ENCODE data around the gene MRPL33.

The MRPL33 gene

DNA sequence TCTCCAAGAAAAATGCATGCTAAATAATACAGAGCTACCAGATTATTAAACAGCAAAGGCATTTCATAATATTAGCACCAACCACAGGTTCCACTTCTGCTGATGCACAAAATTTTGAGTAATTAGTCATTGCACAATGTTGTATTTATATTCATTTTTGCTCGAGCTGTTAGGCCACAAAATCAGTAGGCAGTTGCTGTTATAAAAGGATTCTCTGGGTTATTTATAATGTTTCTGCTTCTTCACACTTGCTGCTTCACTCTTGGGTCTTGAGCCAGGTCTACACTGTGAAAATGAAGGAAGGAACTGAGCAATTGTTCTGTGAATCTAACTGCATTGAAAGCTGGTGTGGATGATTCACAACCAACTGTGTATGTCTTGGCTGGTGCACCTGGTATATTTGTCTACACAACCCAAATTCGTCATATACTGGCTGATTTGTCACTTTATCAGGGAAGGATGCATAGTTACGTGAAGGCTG is 38.3 kb downstream of the MRPL33 start:
- DNase-seq (ENCODE audit: low spot score) = peak; percentile 63

DNA sequence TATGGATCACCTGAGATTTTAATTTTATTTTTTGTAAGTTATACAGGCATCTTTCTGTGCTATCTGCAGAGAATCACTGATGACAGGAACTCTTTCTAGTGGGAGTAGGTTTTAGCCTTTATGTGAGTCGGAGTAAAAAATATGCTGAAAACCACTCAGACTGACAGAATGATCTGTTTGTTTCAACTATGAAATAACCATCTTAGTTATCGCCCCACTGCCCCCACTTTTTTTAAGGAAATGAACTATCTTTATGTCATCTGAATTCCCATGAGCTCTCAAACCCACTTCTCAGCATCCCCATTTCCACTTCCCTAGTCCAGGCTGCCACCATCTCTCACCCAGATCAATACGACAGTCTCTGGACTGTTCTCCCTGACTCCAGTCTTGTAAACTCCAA is 38.9 kb downstream of the MRPL33 start:
- DNase-seq (ENCODE audit: low spot score) = no peak

DNA sequence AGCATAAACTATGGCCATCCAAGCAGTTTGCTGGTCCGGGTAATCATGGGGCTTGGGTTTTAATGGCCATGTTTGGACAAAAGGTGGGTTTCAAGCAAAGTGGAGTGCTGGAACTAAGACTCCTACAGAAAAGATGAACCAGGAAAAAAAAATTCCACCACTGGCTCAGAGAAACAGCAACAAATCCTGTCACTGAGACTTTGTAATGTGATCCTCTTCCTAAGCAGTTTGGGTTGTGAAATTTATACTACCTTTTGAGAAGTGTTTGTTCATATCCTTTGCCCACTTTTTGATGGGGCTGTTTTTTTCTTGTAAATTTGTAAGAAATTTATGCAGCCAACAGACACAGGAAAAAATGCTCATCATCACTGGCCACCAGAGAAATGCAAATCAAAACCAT is 40.2 kb downstream of the MRPL33 start:
- DNase-seq (ENCODE audit: low spot score) = no peak

DNA sequence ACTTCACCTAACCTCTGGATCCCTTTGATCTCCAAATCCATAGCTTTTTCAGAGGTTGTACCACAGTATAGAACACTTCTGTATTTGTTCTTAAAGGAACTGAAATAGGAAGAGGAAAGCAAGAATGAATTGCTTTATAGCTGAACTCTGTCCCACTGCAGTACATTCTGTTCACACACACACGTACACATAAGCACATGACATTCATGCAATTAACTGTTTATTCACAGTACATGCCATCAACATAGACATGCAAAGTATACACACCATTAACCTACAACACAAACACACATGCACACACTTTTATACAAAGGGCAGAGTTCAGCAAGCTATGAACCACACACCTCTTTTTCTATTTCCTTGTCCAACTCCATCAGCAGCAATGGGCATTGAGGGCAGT is 43.2 kb downstream of the MRPL33 start:
- no peak for DNase-seq (ENCODE audit: low spot score)

DNA sequence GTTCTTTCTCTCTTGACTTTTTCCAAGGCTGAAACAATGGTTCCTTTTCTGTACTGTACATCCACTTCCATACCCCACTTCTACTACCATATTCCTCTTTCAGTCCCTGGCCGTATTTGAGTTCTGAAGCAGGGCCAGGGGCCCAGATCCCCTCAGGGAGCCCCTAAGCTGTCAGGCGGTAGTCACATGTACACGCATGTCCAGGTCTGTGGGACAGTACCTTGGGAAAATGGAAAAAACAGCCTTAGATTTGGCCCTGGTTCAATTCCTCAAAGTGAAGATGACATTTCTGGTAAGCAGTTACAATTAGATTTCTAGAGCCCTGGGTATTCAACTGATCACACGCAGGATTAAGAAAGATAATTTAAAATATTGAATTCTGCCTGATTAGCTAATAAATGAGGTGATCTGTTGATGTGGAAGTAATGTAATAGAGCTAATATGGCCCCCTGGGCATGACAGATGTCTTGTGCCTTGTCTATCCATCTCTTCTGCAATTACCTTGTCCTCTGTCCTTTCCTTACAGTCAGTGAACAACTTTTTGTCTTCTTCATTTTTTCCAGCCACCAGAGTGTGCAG is 44.4 kb downstream of the MRPL33 start:
- no peak for DNase-seq (ENCODE audit: low spot score)

DNA sequence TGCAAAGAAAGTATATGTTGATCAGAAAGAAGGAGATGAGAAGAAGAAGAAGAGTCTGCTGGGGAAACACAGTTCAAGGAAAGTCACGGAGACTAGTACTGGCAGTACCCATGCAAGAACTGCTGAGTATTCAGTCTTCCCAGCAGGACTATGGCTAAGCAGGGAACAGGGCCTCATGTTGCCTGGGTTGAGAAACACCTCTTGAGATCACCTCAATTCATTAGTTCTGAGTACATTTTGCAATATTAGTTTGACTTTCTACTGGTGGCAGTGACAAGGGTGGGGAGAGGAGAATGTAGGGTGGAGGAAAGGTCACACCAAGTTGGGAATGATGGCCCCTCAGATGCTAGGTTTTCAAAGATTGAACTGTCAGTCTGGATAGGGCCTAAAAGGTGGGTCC is 50.5 kb downstream of the MRPL33 start:
- DNase-seq (ENCODE audit: low spot score) = no peak

DNA sequence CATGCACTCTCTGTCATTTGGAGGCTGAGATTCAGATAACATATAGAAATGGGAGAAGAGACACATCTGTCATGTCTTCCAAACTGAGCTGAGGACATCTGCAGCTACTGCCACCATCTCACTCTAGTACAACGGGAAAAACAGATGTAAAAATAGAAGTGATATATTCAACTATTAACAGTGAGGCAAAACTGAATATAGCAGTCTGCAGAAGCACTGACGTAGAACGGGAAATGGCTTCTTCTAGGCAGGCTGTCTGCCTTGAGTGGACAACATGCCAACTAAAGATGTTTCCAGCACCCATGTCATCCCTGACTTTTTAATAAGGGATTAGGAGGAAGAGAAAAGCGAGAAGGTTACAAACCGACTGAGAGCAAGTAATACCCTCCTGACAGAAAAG is 51.6 kb downstream of the MRPL33 start:
- no peak for DNase-seq (ENCODE audit: low spot score)

DNA sequence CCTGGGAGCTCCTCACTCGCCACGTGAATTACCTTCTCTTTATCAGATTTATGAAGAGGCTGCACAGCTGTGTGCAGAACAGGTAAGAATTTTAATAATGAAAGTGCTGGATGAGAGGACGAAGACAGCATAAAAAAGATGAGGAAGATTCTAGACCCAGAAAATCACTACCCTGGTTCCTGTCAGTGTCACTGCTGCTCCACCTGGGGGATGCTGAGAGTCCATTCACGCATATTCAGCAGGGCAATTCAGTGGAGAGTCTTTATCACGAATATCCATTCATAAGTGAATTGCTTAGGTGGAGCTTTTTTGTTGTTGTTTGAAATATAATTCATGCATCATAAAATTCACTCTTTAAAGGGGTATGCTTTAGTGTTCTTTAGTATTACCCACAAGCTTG is 52.0 kb downstream of the MRPL33 start:
- no peak for DNase-seq (ENCODE audit: low spot score)

DNA sequence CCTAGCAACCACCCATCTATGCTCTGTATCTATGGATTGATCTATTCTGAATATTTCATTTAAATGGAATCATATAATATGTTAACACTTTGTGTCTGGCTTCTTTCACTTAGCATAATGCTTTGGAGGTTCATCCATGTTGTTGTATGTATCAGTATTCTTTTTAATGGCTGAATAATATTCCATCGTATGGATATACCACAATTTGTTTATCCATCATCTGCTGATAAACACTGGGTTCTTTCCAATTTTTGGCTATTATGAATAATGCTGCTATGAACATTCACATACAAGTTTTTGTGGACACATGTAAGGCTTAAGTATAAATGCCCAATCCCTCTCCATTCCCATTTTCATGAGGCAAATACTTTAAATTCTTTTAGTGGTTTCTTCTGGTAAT is 52.9 kb downstream of the MRPL33 start:
- DNase-seq (ENCODE audit: low spot score) = no peak

DNA sequence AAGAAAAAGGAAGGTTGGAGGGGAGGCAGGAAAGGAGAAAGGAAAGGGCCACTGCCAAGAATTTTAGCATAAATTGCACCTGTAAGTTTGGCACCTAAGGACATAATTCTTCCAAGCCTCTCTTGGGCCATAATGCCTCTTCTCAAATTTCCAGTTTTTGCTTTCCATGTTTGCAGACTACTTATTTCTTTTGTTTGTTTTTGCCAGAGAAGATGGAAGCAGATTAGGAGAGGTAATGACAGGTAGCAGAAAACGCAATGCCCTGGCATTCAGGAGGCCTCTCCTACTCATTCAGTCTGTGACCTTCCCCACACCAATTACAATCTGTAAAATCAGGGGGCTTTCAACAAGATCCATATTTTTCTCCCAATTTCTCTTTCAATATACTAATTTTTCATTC is 56.8 kb downstream of the MRPL33 start:
- DNase-seq (ENCODE audit: low spot score) = no peak
